GM21717 (cell line): ENCODE measurements around the gene GCSAM.

Source experiments
- ATAC-seq: cut with Tn5 transposase; IDR thresholded peaks from one replicate; pipeline ENCODE4 v1.9.1; 2021; ENCODE audit warnings: mild to moderate bottlenecking, moderate library complexity; ENCODE audit not compliant: unreplicated experiment

GCSAM gene

GRCh38 chr3:112132975-112133448, at the start of gene GCSAM:
Gene GCSAM, minus strand, starts transcription at chr3:112133248. Its CDS starts 128 bp downstream, at chr3:112133120.
- peak; percentile 80 for ATAC-seq

- ATAC-seq, result no peak
These were observed 42.6 kb upstream of the GCSAM start for GRCh38 chr3:112175646-112176045.

GRCh38 chr3:112175037-112175436, 42.0 kb upstream of the GCSAM start:
- no peak for ATAC-seq

- ATAC-seq, result no peak
These were observed 38.1 kb upstream of the GCSAM start for GRCh38 chr3:112171144-112171543.

GRCh38 chr3:112170046-112170445, 37.0 kb upstream of the GCSAM start:
- ATAC-seq, result no peak

- no peak for ATAC-seq
These were observed 34.7 kb upstream of the GCSAM start for GRCh38 chr3:112167758-112168157.

GRCh38 chr3:112149136-112149535, 16.1 kb upstream of the GCSAM start:
- ATAC-seq, result no peak

GRCh38 chr3:112143689-112144088, 10.6 kb upstream of the GCSAM start:
- no peak for ATAC-seq

- peak; percentile 80 for ATAC-seq
These were observed 10.2 kb upstream of the GCSAM start for GRCh38 chr3:112143251-112143650.

GRCh38 chr3:112141293-112141692, 8.2 kb upstream of the GCSAM start:
- no peak for ATAC-seq

- ATAC-seq, result no peak
These were observed 7.5 kb upstream of the GCSAM start for GRCh38 chr3:112140584-112140983.

GRCh38 chr3:112138219-112138969, 5.3 kb upstream of the GCSAM start:
- no peak for ATAC-seq

- ATAC-seq, result no peak
These were observed 4.7 kb upstream of the GCSAM start for GRCh38 chr3:112137781-112138180.

GRCh38 chr3:112136959-112137693, 4.1 kb upstream of the GCSAM start:
- no peak for ATAC-seq

- ATAC-seq, result no peak
These were observed 3.0 kb upstream of the GCSAM start for GRCh38 chr3:112136046-112136445.

- no peak for ATAC-seq
These were observed 1.5 kb upstream of the GCSAM start for GRCh38 chr3:112134335-112135124.

GRCh38 chr3:112133626-112134334, 732 bp upstream of the GCSAM start:
- no peak for ATAC-seq

- peak; percentile 0 for ATAC-seq
These were observed 494 bp downstream of the GCSAM start for GRCh38 chr3:112132554-112132953.

- no peak for ATAC-seq
These were observed 960 bp downstream of the GCSAM start for GRCh38 chr3:112132088-112132487.

GRCh38 chr3:112131111-112131510, 1.9 kb downstream of the GCSAM start:
- no peak for ATAC-seq

GRCh38 chr3:112130638-112130993, 2.4 kb downstream of the GCSAM start:
- no peak for ATAC-seq
